ENCODE results near the gene PSMB1.
A peak's percentile ranks its signal among the peaks of the same experiment; 100 is the strongest.

Gene PSMB1

DNA sequence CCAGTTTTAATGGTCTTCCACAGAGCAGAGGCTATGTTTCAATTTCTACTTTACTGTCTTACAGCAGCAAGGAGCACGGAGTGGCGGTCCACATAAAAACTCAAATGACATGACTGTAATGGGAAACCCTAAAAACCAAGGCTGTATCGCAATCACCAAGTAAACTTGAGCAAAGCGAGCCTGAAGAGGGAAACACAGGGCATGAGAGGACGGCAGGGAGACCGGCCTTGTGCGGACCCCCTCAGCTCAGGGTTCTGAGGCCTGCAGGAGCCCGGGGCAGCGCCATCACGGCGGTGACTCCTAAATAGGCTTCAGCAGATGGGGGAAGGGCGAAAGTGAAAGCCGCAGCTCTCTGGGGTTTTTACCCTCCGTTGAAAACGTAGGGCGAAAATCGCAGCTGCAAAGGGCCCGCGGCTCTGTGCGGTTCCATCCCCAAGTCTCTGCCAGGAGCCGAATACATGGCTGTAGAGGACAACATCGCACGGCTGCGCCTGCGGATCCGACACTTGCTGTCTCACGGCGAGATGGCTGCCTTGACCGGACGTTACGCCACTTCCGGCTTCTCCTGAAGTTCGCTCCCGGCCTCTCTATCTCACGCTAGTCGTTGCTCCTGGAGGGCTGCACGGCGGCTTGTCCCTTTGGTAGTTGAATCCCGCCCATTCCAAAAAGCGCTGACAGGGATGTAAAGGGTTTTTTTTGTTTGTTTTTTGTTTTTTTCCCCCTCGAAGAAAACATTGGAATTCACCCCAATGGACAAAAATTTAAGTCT lies at the start of gene PSMB1:
Gene PSMB1, minus strand, starts transcription at position 543 of the 769 bp plus-strand sequence. Its CDS starts 65 bp downstream, at position 478.
- peaks cover 52% of the 10 kb centered on the region for H3K4me1 ChIP-seq (ENCODE audit: control insufficient read depth, insufficient read depth, low read length)
- H3K9ac ChIP-seq (ENCODE audit: low read length) = peak within 1 kb of the TSS; percentile 100
- no peaks in the 10 kb centered on the region for H3K27me3 ChIP-seq (replicated peaks; ENCODE audit: control insufficient read depth, insufficient read depth, low read length)
- peaks cover 17% of the 10 kb centered on the region for H3K36me3 ChIP-seq (ENCODE audit: control insufficient read depth, insufficient read depth, low read length, severe bottlenecking)
- peak within 1 kb of the TSS; percentile 99 for H3K4me3 ChIP-seq (ENCODE audit: low read length)
- H3K9me3 ChIP-seq (ENCODE audit: control insufficient read depth, low read length) = no peaks in the 10 kb centered on the region
- peak; percentile 99 for DNase-seq (ENCODE audit: low read depth)

DNA sequence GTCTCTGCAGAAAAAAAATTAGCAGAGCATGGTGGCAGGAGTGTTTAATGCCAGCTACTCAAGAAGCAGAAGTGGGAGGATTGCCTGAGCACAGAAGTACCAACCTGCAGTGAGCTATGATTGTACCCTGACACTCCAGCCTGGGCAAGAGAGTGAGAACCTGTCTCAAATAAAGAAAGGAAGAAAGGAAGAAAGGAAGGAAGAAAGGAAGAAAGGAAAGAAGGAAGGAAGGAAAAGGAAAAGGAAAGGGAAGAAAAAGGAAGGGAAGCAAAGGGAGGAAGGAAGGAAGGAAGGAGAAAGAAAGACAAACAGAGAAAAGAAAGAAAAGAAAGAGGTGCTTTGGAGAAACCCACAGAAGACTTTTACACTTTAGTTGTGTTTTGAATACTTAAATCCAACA lies 44.2 kb upstream of the PSMB1 start:
- Histone ChIP-seq H3K36me3 (ENCODE audit: control insufficient read depth, insufficient read depth, low read length, severe bottlenecking) (no peaks in the 10 kb centered on the region), H3K4me1 (ENCODE audit: control insufficient read depth, insufficient read depth, low read length) (no peaks in the 10 kb centered on the region), H3K9ac (ENCODE audit: low read length) (no peak overlapping the region), H3K9me3 (ENCODE audit: control insufficient read depth, low read length) (peaks cover 14% of the 10 kb centered on the region), H3K4me3 (ENCODE audit: low read length) (no peak overlapping the region), H3K27me3 (replicated peaks; ENCODE audit: control insufficient read depth, insufficient read depth, low read length) (peaks cover 3% of the 10 kb centered on the region)
- no peak for DNase-seq (ENCODE audit: low read depth)

DNA sequence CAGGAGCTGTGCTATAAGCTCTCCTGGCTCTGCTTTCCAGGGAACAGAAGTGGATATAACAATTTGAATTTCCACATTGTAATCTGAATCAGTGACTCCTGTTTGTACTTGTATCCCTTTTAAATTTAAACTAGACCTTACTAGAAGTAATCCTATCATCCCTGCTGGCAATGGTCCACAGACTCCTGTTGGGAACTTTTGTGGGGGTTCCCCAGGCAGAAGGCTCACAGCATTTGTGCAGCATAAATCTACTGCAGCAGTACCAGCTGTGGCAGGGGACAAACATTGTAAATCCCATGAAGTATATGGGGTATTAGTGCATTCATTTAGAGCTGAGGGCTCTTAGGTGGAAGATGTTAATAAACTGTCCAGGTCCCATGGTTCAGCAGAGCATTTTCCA lies 43.3 kb upstream of the PSMB1 start:
- peaks cover 3% of the 10 kb centered on the region for H3K27me3 ChIP-seq (replicated peaks; ENCODE audit: control insufficient read depth, insufficient read depth, low read length)
- H3K9me3 ChIP-seq (ENCODE audit: control insufficient read depth, low read length) = peaks cover 22% of the 10 kb centered on the region
- H3K4me3 ChIP-seq (ENCODE audit: low read length) = no peak overlapping the region
- H3K9ac ChIP-seq (ENCODE audit: low read length) = no peak overlapping the region
- DNase-seq (ENCODE audit: low read depth) = no peak
- H3K4me1 ChIP-seq (ENCODE audit: control insufficient read depth, insufficient read depth, low read length) = no peaks in the 10 kb centered on the region
- no peaks in the 10 kb centered on the region for H3K36me3 ChIP-seq (ENCODE audit: control insufficient read depth, insufficient read depth, low read length, severe bottlenecking)

DNA sequence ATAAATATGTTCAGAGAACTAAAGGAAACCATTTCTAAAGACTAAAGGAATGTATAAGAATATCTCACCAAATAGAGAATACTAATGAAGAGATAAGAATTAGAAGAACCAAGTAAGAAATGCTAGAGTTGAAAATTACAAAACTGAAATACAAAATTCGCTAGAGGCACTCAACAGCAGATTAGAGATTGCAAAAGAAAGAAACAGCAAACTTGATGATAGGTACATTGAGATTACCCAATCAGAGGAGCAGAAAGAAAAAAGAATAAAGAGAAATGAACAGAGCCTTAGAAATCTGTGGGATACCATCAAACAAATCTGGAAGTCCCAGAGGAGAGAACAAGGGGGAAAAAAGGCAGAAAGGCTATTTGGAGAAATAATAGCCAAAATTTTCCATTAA lies 37.6 kb upstream of the PSMB1 start:
- H3K9me3 ChIP-seq (ENCODE audit: control insufficient read depth, low read length) = peaks cover 35% of the 10 kb centered on the region
- no peak overlapping the region for H3K4me3 ChIP-seq (ENCODE audit: low read length)
- DNase-seq (ENCODE audit: low read depth) = no peak
- H3K36me3 ChIP-seq (ENCODE audit: control insufficient read depth, insufficient read depth, low read length, severe bottlenecking) = no peaks in the 10 kb centered on the region
- H3K9ac ChIP-seq (ENCODE audit: low read length) = no peak overlapping the region
- H3K27me3 ChIP-seq (replicated peaks; ENCODE audit: control insufficient read depth, insufficient read depth, low read length) = peaks cover 3% of the 10 kb centered on the region
- H3K4me1 ChIP-seq (ENCODE audit: control insufficient read depth, insufficient read depth, low read length) = no peaks in the 10 kb centered on the region

DNA sequence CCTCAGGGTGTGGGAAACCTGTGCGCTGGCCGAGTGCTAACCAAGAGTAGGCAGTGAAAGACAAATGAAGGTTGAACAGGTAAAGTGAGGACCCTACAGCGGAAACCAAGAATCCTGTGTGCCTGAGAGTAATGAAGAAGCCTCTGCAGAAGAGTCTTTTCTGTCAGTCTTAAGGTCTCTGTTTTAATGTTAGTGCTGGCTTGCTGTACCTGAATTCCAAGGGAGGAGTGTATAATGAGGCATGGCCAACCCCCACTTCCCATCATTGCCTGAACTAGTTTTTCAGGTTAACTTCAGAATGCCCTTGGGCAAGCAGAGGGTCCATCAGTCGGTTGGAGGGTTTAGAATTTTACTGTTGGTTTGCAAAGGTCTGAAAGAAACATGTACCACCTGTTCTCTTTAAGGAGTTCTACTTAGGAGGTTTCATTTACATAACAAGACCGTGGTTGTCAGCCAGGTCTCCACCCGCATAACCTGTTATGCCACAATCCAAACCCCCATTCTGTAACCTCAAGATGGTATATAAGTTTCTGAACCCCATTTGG lies 31.9 kb upstream of the PSMB1 start:
- H3K36me3 ChIP-seq (ENCODE audit: control insufficient read depth, insufficient read depth, low read length, severe bottlenecking) = peaks cover 28% of the 10 kb centered on the region
- peak overlapping the region; percentile 95 for H3K4me3 ChIP-seq (ENCODE audit: low read length)
- DNase-seq (ENCODE audit: low read depth) = no peak
- H3K4me1 ChIP-seq (ENCODE audit: control insufficient read depth, insufficient read depth, low read length) = peaks cover 15% of the 10 kb centered on the region
- no peaks in the 10 kb centered on the region for H3K27me3 ChIP-seq (replicated peaks; ENCODE audit: control insufficient read depth, insufficient read depth, low read length)
- H3K9me3 ChIP-seq (ENCODE audit: control insufficient read depth, low read length) = peaks cover 5% of the 10 kb centered on the region
- H3K9ac ChIP-seq (ENCODE audit: low read length) = peak overlapping the region; percentile 92

DNA sequence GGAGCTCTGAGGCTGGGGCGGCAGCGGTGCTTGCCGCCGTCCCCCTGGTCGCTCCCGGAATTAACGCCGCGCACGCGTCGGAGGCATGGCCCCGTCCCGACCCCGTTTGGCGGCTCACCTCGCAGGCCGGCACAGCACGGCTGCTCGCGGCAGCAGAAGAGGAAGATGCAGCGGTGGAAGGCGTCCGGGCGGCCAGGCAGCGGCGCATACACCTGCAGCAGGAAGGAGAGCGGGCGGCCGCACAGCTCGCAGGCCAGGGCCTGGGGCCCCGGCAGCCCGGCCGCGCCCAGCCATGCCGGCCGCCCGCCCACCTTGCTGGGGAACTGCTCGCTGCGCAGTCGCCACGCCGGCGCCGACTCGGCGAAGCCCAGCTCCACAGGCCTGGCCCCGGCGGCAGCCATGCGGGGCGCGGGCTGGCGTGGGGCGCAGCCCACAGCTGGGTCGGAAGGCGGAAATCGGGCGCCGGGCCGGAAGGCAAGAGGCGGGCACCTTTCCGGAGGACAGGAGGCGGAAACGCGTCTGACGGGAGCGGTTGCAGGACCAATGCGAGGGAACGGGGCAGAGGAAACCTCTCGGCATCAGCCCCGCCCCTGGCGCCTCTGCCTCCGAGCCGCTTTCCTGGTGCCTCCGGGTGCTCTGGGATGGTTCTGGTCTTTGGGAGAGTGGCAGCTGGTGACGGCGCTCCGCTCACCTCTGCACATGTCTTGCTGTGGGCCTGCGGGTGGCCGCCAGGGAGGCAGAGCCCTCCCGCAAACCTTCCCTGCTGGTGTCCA lies 31.3 kb upstream of the PSMB1 start, which contains the start of gene PDCD2:
Gene PDCD2, minus strand, starts transcription at position 457 of the 773 bp plus-strand sequence. Its CDS starts 56 bp downstream, at position 401.
- H3K4me1 ChIP-seq (ENCODE audit: control insufficient read depth, insufficient read depth, low read length) = peaks cover 15% of the 10 kb centered on the region
- H3K9ac ChIP-seq (ENCODE audit: low read length) = peak within 1 kb of the TSS; percentile 92
- peaks cover 29% of the 10 kb centered on the region for H3K36me3 ChIP-seq (ENCODE audit: control insufficient read depth, insufficient read depth, low read length, severe bottlenecking)
- peak; percentile 98 for DNase-seq (ENCODE audit: low read depth)
- H3K9me3 ChIP-seq (ENCODE audit: control insufficient read depth, low read length) = no peaks in the 10 kb centered on the region
- no peaks in the 10 kb centered on the region for H3K27me3 ChIP-seq (replicated peaks; ENCODE audit: control insufficient read depth, insufficient read depth, low read length)
- peak within 1 kb of the TSS; percentile 95 for H3K4me3 ChIP-seq (ENCODE audit: low read length)

DNA sequence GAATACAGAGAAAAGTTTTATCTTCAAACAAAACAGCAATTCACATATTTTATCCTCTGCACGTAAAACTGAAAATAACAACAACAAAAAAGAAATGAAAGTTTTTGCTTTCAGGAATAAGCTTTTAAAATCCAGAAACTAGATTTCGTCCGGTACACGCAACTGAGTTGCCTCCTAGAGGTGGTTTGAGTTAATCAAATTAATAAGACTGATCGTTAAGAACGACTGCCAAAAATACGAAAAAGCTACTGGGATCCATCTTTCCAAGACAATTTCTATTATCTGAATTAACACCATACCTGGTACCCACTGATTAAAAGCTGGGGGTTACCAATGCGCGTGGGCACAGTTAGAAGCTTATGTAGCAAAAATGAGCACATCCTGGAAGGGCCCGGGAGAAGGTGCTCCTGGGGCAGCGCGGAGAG lies 30.7 kb upstream of the PSMB1 start:
- Histone ChIP-seq H3K9me3 (ENCODE audit: control insufficient read depth, low read length) (no peaks in the 10 kb centered on the region), H3K9ac (ENCODE audit: low read length) (peak overlapping the region; percentile 92), H3K4me3 (ENCODE audit: low read length) (peak overlapping the region; percentile 95), H3K4me1 (ENCODE audit: control insufficient read depth, insufficient read depth, low read length) (peaks cover 15% of the 10 kb centered on the region), H3K27me3 (replicated peaks; ENCODE audit: control insufficient read depth, insufficient read depth, low read length) (no peaks in the 10 kb centered on the region), H3K36me3 (ENCODE audit: control insufficient read depth, insufficient read depth, low read length, severe bottlenecking) (peaks cover 31% of the 10 kb centered on the region)
- no peak for DNase-seq (ENCODE audit: low read depth)

DNA sequence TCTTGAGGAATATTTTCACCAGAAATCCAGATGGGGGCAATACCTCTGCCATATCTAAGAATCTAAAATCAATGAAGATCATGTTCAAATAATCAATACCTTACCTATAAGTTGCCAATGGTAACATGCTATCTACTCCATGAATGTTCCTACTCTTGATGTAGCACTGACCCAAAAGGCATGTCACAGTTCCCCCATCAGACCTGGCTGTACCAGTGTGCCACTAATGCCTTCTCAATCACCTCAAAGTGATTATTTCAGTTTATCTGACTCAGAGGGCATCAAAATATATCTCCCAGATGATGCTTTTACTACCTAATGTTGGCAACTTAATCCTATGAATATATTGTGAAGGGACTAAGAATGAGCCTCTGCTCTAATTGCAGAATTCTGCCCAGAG lies 25.8 kb upstream of the PSMB1 start:
- peaks cover 63% of the 10 kb centered on the region for H3K36me3 ChIP-seq (ENCODE audit: control insufficient read depth, insufficient read depth, low read length, severe bottlenecking)

DNA sequence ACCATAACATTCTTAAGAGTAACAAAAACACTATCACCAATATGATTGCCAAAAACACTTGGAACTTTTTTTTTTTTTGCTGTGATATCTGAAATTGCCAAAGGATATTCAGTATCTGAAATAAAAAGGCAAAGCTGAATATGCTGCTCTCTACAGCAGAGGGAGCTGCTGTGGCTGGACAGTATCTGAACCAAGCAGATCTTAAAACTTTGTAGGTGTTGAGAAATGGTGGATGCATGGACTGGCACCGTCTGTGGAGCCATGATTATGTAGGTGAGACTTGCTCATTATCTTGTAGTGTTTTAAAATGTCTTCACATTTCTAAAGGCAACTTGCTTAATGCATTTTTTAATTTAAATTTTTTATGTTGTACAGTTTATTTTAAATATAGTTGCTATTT lies 22.1 kb upstream of the PSMB1 start:
- Histone ChIP-seq H3K9ac (ENCODE audit: low read length) (no peak overlapping the region), H3K9me3 (ENCODE audit: control insufficient read depth, low read length) (no peaks in the 10 kb centered on the region), H3K36me3 (ENCODE audit: control insufficient read depth, insufficient read depth, low read length, severe bottlenecking) (peaks cover 72% of the 10 kb centered on the region)

More for the DNA sequence above, 25.8 kb upstream of the PSMB1 start:
- Histone ChIP-seq H3K27me3 (replicated peaks; ENCODE audit: control insufficient read depth, insufficient read depth, low read length) (no peaks in the 10 kb centered on the region), H3K9ac (ENCODE audit: low read length) (no peak overlapping the region), H3K9me3 (ENCODE audit: control insufficient read depth, low read length) (no peaks in the 10 kb centered on the region), H3K4me3 (ENCODE audit: low read length) (no peak overlapping the region), H3K4me1 (ENCODE audit: control insufficient read depth, insufficient read depth, low read length) (peaks cover 8% of the 10 kb centered on the region)
- DNase-seq (ENCODE audit: low read depth) = no peak

DNA sequence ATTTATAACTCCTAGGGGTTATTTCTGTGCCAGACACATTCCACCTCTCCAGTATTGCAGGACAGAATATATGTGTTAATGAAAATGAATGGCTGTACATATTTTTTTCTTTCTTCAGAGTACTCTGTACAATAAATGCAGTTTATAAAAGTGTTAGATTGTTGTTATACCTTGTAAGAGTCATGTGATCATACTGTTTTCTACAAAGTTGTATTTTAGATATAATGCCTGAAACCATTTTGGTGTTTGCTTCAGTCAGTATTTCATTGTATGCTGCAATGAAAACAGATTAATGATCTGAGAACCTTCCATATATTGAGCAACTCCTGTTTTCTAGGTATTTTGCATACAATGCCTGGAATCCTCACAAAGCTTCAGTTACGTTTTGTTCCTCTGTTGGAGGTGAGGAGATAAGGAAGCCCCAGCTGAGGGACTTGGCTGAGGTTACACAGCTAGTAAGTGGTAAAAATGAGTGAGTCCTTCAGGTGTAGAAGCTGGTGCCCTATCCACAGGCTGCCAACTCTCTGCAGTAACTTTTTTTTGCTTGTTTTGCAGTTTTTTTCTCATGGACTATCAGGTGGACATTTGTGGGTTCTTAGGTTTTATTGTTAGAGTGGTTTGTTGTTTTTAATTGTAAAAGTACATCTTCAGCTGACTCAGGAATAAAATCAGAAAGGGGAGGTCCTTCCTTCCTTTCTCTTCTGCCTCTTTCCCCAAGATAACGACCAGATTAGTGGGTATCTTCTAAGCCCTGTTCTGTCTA lies 19.8 kb upstream of the PSMB1 start:
- Histone ChIP-seq H3K27me3 (replicated peaks; ENCODE audit: control insufficient read depth, insufficient read depth, low read length) (no peaks in the 10 kb centered on the region), H3K4me3 (ENCODE audit: low read length) (no peak overlapping the region), H3K9ac (ENCODE audit: low read length) (no peak overlapping the region), H3K9me3 (ENCODE audit: control insufficient read depth, low read length) (no peaks in the 10 kb centered on the region), H3K36me3 (ENCODE audit: control insufficient read depth, insufficient read depth, low read length, severe bottlenecking) (peaks cover 78% of the 10 kb centered on the region), H3K4me1 (ENCODE audit: control insufficient read depth, insufficient read depth, low read length) (no peaks in the 10 kb centered on the region)
- DNase-seq (ENCODE audit: low read depth) = no peak

More for the DNA sequence above, 22.1 kb upstream of the PSMB1 start:
- no peaks in the 10 kb centered on the region for H3K27me3 ChIP-seq (replicated peaks; ENCODE audit: control insufficient read depth, insufficient read depth, low read length)
- DNase-seq (ENCODE audit: low read depth) = peak; percentile 11
- no peaks in the 10 kb centered on the region for H3K4me1 ChIP-seq (ENCODE audit: control insufficient read depth, insufficient read depth, low read length)
- H3K4me3 ChIP-seq (ENCODE audit: low read length) = no peak overlapping the region
